8988T (cell line): Measurements from ENCODE around the gene AFG3L2.

Source experiments
- DNase-seq: peaks from one replicate; pipeline ENCODE4 v3.0.0; 2011

Gene AFG3L2

GRCh38 chr18:12318857-12319256 is 58.2 kb downstream of the AFG3L2 start:
- DNase-seq = no peak

- no peak for DNase-seq
Measured at GRCh38 chr18:12318334-12318697, 58.7 kb downstream of the AFG3L2 start.

- DNase-seq = no peak
Measured at GRCh38 chr18:12317664-12318333, 59.2 kb downstream of the AFG3L2 start.

- no peak for DNase-seq
Measured at GRCh38 chr18:12315911-12316310, 61.1 kb downstream of the AFG3L2 start.

GRCh38 chr18:12315490-12315889 is 61.5 kb downstream of the AFG3L2 start:
- DNase-seq = no peak

GRCh38 chr18:12314591-12315305 is 62.3 kb downstream of the AFG3L2 start:
- DNase-seq = no peak

- DNase-seq = no peak
Measured at GRCh38 chr18:12313530-12314245, 63.3 kb downstream of the AFG3L2 start.

GRCh38 chr18:12312976-12313375 is 64.1 kb downstream of the AFG3L2 start:
- DNase-seq = no peak

GRCh38 chr18:12310762-12311161 is 66.3 kb downstream of the AFG3L2 start:
- DNase-seq = no peak

GRCh38 chr18:12309683-12310198 is 67.3 kb downstream of the AFG3L2 start:
- DNase-seq = no peak

GRCh38 chr18:12308386-12309100 is 68.5 kb downstream of the AFG3L2 start:
- DNase-seq = peak; percentile 60

- peak; percentile 80 for DNase-seq
Measured at GRCh38 chr18:12307701-12308385, 69.2 kb downstream of the AFG3L2 start, which contains the start of gene TUBB6. TUBB6 (plus strand) TSS chr18:12308241; CDS start chr18:12308293, 52 bp downstream.

- DNase-seq = no peak
Measured at GRCh38 chr18:12306752-12307700, 70.0 kb downstream of the AFG3L2 start.

GRCh38 chr18:12305930-12306629 is 70.9 kb downstream of the AFG3L2 start:
- no peak for DNase-seq

GRCh38 chr18:12305211-12305610 is 71.8 kb downstream of the AFG3L2 start:
- DNase-seq = no peak

- no peak for DNase-seq
Measured at GRCh38 chr18:12304351-12305210, 72.4 kb downstream of the AFG3L2 start.

- no peak for DNase-seq
Measured at GRCh38 chr18:12302391-12303147, 74.5 kb downstream of the AFG3L2 start.

- no peak for DNase-seq
Measured at GRCh38 chr18:12301263-12302005, 75.6 kb downstream of the AFG3L2 start.
